ENCODE results near the gene LCP1.

GRCh38 chr13:46229251-46229650 lies 47.3 kb upstream of the LCP1 start:
- no peak for TF ChIP-seq CTCF (IDR thresholded peaks at IDR 0.05; ENCODE audit: low read depth, low read length, poor library complexity, severe bottlenecking)
- TF ChIP-seq EZH2phosphoT487 (IDR thresholded peaks at IDR 0.05; ENCODE audit: borderline replicate concordance, low read length) = no peak

Data from DOHH2 (cell line).